HG03175 (cell line): Measurements from ENCODE around the gene BCAR1.
"Not testable (repeated sequence)": the region's sequence is repeated elsewhere in the genome, so short reads cannot be mapped to it uniquely, and the experiment has no call there.

Source experiments
- ATAC-seq: cut with Tn5 transposase; IDR thresholded peaks from one replicate; pipeline ENCODE4 v1.9.1; 2021; ENCODE audit warnings: mild to moderate bottlenecking, moderate library complexity; ENCODE audit not compliant: unreplicated experiment

Gene BCAR1

GRCh38 chr16:75256059-75256571 lies 4.7 kb upstream of the BCAR1 start:
- ATAC-seq: no peak

- ATAC-seq: no peak
Observed at GRCh38 chr16:75254359-75254837, 3.0 kb upstream of the BCAR1 start.

DNA sequence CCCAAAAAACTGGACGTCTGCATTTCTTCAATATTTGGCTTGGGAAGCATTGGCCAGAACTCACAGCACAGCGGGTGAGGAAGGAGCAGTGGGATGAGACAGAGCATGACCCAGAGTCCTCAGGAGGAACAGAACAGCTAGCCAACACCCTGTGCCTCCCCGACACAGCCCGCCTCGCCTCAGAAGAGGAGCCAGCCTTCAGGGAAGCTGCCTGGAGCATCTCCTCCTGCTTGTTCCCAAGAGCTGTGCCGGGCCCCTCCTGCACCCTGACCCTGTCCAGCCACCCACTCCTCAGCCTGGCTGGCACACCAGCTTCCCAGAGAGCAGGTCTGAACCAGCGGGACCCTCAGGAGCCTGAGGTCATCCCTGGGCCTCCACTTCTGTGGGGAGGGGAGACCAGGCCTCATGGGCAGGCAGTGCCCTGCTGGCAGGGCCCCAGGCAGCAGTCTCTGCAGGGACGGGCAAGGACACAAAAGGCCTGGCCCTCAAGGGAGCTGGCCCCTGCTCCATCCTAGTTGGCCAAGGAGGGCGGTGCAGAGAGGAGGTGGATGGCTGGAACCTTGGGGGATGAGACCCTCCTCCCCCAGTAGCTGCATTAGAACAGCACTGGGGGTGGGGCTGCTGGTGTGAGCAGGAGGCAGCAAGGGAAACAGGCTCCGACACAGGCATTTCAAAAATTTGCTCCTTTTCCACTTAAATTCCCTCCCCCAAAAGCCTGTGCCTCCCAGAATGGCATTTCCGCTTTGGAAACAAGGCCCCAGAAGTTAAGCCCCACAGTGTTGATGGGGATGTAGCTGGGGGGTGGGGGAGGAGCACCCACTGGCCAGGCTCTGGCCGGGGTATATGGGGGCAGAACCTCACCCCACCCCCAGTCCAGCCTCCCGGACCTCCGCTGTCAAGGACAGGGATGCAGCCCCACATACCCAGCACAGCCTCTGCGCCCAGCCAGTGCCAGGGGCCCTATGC lies 1.8 kb upstream of the BCAR1 start:
- no peak for ATAC-seq

GRCh38 chr16:75252049-75252864 lies 833 bp upstream of the BCAR1 start:
- ATAC-seq: no peak

DNA sequence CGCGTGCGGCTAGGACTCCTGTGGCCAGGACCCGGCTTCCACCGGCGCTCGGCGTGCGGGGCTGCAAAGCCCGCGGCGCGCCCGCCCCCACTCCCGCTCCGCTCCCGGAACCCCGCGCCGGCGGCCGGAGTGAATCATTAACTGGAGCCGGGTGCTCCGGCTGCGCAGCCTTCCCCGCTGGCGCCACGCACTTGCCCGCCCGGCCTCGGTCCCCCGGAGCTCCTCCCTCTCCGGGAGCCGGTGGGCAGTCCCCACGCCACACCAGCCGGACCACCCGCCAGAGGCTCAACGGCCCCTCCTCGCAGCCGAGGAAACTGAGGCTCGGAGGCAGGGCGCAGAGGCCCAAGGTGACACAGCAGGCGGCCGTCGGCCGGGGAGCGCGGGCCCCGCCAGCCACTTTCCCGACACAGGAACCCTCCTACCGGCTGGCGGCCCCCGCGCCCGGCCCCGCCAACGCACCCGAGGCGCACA lies 580 bp downstream of the BCAR1 start:
- peak; percentile 49 for ATAC-seq

DNA sequence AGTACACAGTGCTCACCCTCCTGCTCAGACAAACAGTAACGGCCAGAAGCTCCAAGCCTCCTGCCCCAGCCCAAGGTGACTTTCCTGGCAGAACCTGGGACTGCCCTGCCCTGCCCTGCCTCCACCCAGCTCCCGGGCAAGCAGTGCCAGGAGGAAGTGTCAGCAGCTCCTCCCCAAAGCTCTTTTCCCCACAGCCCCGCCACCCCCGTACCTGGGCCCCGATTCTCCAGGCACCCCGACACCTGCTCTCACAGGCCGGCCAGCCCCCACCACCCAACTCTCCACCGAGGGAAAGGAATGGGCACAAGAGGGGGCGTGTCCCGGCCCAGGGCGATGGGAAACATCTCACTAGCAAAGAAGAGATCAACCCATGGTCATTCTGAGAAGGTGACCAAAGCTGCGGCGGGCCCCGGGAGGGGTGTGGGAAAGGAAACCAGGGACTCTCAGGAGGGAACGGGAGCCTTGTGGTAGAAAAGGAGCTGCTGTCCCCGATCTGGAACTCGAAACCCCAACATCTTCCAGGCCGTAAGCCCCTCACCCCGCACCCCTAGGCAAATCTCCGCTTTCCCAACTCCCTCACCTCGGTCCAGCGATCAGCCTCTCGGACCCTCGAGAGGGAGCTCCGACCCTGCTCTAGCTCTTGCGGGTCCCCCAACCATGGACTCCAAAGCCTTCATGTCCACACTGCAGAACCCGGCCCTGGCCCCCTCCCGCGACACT lies 1.2 kb downstream of the BCAR1 start:
- ATAC-seq: no peak

- ATAC-seq: no peak
Observed at GRCh38 chr16:75249441-75249840, 2.0 kb downstream of the BCAR1 start.

- ATAC-seq: no peak
Observed at GRCh38 chr16:75248536-75249380, 2.7 kb downstream of the BCAR1 start.

DNA sequence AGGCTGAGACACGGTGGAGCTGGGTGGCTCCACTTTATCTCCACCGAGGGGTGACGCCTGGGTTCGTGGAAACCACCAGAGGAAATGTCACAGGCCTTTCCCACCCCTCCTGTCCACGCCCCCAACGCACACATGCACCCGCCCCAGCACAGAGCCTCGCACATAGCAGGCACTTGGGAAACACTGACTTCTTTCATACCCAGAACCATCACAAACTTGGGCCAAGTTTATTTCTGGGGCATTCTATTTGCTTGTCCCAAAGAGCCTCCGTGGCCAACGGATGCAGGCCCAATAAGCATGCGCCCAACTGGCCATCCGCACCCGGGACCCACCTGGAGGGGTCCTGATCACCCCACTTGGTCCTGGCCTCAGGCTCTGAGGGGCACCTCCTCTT lies 3.3 kb downstream of the BCAR1 start:
- no peak for ATAC-seq

- no peak for ATAC-seq
Observed at GRCh38 chr16:75247249-75247648, 4.2 kb downstream of the BCAR1 start.

DNA sequence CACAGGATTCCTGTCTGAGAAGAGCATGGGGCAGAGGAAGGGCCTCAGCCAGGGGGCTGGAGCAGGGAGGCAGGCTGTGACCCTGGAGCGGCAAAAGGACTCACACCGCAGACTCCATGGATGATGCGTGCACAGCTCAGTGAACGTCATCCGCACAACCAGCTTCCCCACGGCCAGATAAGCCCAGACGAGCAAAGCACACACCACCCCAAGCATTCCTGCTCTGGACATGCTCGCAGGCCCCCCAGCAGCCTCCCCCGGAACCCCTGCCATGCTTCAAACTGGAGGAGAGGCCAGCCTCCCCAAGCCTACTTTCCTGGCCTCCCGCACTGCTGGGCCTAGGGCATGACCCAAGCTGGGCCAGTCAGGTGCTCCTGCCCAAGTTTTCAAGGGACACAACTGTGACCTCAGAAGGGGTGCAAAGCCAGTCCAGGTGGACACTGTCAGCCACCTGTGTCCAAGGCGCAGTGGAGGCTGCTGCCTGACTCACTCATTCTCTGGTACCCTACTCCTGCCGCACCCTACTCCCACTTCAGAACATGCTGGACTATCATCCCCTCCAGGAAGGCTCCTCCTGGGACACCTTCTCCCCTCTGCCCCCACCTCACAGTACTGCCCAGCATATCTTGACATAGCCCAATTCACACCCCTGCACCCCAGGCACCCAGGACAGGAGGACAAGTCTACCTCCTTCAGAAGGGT lies 4.8 kb downstream of the BCAR1 start:
- ATAC-seq: no peak

- no peak for ATAC-seq
Observed at GRCh38 chr16:75244844-75245758, 6.3 kb downstream of the BCAR1 start.

- ATAC-seq: no peak
Observed at GRCh38 chr16:75244225-75244809, 7.1 kb downstream of the BCAR1 start.

GRCh38 chr16:75243667-75244224 lies 7.7 kb downstream of the BCAR1 start:
- ATAC-seq: no peak

- not testable (repeated sequence) for ATAC-seq
Observed at GRCh38 chr16:75242436-75243078, 8.9 kb downstream of the BCAR1 start.

DNA sequence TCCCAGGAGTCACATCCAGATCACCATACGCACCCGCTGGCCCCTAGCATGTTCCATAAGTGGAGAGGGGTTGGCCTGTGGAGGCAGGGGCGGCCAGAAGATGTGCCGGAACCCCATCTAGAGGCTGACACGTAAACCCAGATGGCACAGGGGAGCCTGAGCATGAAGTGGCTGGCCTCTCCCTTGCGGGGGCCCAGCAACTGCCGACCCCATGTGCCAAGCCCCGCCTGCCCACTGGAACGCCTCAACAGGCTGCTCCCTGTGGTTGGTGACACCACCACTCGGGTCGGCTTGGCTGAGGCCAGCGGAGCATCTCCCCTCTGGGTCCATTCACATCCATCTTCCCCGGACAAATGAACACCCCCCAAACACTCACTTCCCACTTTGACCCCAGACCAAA lies 9.5 kb downstream of the BCAR1 start:
- ATAC-seq: no peak

- no peak for ATAC-seq
Observed at GRCh38 chr16:75241412-75241811, 10.0 kb downstream of the BCAR1 start.
